HT-29 (cell line): Measurements from ENCODE around the gene CCSER1. TPM values are rescaled to one million over a fixed set of nuclear protein-coding genes. Genes with fewer than 3 reads are reported as not detected.
"Not testable (repeated sequence)": the region's sequence is repeated elsewhere in the genome, so short reads cannot be mapped to it uniquely, and the experiment has no call there.

Experiments
- DNase-seq: peaks from one replicate; pipeline ENCODE4 v3.0.0-alpha.2; 2015; ENCODE audit warnings: low spot score
- total RNA-seq: library from RNA; depleted of rRNA; stranded (reverse); fragments of >200 nt; shearing (Covaris generic); gene quantifications from 2 replicates; pipeline ENCODE4 v1.2.3, GENCODE V29; 2014

The CCSER1 gene
- total RNA-seq, 1 experiment from 2014 or later: 12.3 TPM

DNA sequence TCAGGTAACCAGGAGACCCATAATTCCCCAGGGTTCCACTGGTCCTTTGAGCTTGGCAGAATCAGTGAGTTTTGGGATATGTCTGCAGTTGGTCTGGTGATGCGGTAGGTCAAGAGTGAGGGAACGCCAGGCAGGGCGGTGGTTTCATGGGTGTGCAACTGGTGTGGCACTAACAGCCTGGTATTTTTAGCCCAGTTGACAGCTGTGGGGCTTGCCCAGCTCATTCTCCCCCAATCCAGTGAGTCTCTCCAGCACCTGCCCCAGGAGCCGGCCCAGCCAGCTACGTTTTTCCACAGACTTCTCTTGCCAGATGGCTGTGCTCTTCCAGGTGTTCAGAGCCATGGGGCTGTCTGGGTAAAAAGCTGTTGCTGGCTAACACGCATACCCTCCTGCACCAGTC, 1019.9 kb downstream of the CCSER1 start:
- DNase-seq: no peak

GRCh38 chr4:91154041-91154440, 1026.8 kb downstream of the CCSER1 start:
- DNase-seq: not testable (repeated sequence)

DNA sequence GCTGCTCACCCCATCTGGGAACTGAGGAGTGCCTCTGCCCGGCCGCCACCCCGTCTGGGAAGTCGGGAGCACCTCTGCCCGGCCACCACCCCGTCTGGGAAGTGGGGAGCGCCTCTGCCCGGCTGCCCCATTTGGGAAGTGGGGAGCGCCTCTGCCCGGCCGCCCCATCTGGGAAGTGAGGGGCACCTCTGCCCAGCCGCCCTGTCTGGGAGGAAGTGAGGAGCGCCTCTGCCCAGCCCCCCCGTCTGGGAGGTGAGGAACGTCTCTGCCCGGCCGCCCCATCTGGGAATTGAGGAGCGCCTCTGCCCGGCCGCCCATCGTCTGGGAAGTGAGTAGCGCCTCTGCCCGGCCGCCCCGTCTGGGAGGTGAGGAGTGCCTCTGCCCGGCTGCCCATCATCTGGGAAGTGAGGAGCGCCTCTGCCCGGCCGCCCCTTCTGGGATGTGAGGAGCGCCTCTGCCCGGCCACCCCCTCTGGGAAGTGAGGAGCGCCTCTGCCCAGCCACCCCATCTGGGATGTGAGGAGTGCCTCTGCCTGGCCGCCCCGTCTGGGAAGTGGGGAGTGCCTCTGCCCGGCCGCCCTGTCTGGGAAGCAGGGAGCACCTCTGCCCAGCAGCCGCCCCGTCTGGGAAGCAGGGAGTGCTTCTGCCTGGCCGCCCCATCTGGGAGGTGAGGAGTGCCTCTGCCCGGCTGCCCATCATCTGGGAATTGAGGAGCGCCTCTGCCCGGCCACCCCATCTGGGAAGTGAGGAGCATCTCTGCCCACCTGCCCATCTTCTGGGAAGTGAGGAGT, 1040.9 kb downstream of the CCSER1 start:
- not testable (repeated sequence) for DNase-seq

GRCh38 chr4:91170768-91171167, 1043.6 kb downstream of the CCSER1 start:
- no peak for DNase-seq

DNA sequence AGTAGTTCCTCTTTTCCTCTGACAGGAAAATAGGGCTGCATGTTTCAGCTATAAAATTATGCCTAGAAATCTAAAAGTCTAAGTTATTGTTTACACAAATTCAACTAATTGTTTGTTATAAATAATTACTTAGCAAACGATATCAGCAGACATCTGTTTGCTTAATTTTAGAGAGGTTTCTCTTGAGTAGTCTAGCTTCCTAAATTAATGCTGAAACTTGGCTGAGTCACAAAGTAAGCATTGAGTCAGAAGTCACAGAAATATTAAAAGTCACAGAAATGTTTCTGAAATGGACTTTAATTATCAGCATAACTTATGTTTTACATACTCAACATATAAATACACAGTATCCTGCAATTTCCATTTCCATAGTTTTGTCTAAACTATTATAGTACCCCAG, 1044.0 kb downstream of the CCSER1 start:
- DNase-seq: peak; percentile 14

DNA sequence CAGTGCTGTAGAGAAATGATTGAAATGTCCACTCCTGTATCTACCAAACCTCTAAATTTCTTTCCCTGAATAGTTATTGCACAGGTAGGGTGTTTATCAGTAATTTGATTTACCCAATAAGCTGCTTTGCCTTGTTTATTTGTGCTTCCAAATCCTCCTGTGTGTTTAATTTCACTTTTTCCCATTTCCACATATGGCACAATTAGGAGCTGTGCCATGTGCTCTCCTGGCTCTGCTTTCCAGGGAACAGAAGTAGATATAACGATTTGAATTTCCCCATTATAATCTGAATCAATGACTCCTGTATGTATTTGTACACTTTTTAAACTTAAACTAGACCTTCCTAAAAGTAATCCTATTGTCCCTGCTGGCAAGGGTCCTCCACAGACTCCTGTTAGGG, 1057.9 kb downstream of the CCSER1 start:
- not testable (repeated sequence) for DNase-seq

- DNase-seq: no peak
These were observed 1071.8 kb downstream of the CCSER1 start for GRCh38 chr4:91198951-91199350.

DNA sequence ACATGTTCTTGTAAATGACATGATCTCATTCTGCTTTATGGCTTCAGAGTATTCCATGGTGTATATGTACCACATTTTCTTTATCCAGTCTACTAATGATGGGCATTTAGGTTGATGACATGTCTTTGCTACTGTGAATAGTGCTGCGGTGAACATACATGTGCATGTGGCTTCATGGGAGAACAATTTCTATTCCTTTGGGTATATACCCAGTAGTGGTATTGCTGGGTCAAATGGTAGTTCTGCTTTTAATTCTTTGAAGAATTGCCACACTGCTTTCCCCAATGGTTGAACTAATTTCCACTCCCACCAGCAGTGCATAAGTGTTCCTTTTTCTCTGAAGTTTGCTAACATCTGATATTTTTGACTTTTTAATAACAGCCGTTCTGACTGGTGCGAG, 1080.3 kb downstream of the CCSER1 start:
- no peak for DNase-seq

DNA sequence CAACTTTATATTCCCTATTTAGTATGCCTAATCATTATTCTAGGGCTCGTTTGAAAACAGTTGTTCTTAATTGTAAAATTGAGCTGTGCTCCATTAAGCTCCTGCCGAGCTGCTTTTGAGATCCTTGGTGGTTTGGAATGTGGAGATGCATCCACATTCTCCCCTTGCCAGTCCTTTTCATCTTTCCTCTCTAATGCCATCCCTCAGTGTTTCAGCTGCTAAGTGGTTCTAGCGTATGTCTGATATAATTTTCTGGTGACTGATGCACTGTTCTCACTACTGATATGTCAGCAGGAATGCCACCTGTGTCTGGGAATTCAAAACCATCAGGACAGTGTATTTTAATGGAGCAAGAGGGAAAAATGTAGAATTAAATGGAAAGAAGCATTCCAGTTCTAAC, 1085.0 kb downstream of the CCSER1 start:
- DNase-seq: no peak

- DNase-seq: not testable (repeated sequence)
These were observed 1090.7 kb downstream of the CCSER1 start for GRCh38 chr4:91217831-91218403.

- DNase-seq: no peak
These were observed 1093.1 kb downstream of the CCSER1 start for GRCh38 chr4:91220315-91220714.

- DNase-seq: no peak
These were observed 1094.8 kb downstream of the CCSER1 start for GRCh38 chr4:91222014-91222413.

- no peak for DNase-seq
These were observed 1099.7 kb downstream of the CCSER1 start for GRCh38 chr4:91226867-91227266.

DNA sequence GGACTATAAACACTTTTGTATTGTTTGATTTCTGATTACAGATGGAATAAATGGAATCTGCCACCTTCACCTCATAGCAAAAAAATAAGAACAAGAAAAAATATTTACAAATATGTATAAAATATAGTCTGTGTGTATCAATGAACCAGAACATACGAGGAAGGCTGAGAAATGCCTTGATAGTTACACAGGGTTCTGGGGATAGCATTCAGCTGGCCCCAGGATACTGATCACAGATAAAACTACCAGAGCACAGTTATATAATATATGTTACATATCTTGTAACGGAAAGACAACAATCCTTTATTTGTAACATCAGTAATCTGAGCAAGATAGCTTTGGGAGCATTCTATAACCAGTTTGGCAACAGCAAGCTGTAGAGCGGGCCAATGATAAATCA, 1101.5 kb downstream of the CCSER1 start:
- DNase-seq: no peak

- no peak for DNase-seq
These were observed 1106.0 kb downstream of the CCSER1 start for GRCh38 chr4:91233164-91233563.

- no peak for DNase-seq
These were observed 1115.9 kb downstream of the CCSER1 start for GRCh38 chr4:91243132-91243531.

DNA sequence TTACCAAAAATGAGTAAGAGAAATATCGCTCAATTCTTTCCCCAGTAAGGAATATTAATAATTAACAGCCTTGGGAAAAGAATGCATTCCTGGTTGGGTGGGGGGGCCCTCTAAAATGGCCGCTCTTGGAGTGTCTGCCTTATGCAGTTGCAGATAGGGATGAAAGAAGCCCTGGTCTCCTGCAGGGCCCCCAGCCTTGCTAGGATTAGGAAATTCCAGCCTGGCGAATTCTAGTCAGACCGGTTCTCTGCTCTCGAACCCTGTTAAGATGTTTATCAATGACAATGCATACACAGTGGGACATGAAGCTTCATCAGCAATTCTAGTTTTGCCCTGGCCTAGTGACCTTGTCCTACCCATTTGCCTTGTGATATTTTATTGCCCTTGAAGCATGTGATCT, 1128.8 kb downstream of the CCSER1 start:
- DNase-seq: peak; percentile 27

- no peak for DNase-seq
These were observed 1129.6 kb downstream of the CCSER1 start for GRCh38 chr4:91256751-91257150.

DNA sequence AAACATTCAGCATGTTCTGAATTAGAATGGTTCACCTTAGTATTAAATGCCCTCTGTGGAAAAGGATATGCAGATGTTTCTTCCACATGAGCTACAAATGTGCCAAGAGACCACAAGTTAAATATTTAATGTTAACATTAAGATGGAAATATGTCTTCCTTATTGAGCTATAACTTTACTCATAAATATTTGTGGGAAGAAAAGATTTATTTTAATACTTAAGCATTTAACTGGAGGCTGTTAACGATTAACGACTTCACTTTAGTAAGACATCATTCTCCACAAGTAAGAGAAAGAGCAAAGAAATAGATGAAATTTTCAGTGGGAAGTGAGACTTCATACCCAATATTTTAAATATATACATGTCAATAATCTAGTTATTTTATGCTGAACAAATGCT, 1130.5 kb downstream of the CCSER1 start:
- DNase-seq: peak; percentile 68

DNA sequence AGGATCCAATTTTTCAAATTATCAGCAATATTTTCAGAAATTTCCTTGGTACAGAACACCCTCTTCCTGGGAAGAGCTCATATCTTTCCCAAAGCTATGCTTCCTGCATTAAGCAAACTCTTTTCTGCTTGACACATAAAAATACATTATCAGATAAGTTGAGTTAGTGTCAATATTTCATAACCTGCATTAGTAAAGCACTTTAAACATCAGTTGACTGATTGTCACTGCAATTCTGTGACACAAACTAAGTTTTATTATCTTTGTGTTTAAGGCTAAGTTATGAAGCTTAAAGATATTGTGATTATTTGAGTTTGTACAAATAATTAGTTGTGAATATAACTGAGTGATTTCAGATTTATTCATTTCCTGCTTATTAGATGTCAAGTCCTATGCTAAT, 1131.1 kb downstream of the CCSER1 start:
- DNase-seq: peak; percentile 44

DNA sequence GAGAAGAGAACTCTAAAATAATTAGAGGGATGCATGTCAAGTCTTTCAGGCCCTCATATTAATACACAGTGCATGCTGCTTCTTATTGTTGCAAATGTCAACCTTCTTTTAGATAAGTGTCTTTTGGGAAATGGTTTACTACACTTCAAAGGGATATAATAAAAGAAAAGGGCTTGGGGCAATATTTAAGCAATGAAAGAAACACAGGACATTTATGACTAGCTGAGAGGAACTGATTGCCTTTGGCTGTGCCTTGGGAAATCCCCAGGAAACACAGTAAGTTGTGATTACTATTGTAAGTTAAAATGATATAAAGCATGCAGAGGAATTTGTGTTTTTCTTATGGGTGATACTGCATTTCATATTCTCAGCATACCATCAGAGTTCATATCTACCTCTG, 1140.3 kb downstream of the CCSER1 start:
- peak; percentile 3 for DNase-seq

- not testable (repeated sequence) for DNase-seq
These were observed 1141.3 kb downstream of the CCSER1 start for GRCh38 chr4:91268481-91268880.

DNA sequence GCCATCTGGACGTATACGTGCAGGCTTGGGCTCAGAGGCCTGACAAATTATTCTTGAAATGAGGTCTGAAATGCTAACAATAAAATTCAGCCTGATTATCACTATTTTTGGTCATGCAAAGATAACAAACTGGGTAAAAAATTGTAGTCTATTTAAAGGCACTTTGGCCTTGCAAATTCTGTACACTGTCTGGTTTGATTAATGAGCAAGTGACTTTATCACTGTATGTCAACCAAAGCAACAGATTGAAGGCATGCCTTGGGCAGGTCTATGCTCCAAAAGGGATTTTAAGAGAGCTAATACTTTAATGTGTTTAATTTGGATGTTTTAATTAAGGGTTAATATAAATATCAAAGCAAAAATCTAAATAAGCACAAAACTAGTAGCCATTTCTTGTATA, 1141.7 kb downstream of the CCSER1 start:
- DNase-seq: no peak
